Activated T-helper 1 cell treated with anti-CD3 and anti-CD28 coated beads, Interleukin-12 subunit alpha, Interleukin-12 subunit beta, Interleukin-2, Interleukin-4 antibody, amounts not matched to agents 30 ng/mL and 10 ng/mL and 1 ng/mL, durations not matched to agents 14 hours and 24 hours and 36 hours (primary cell): Measurements from ENCODE around the gene EXOC6B. TPM values are rescaled to one million over a fixed set of nuclear protein-coding genes. Genes with fewer than 3 reads are reported as not detected.

Experiments
- DNase-seq: peaks from one replicate; pipeline ENCODE4 v3.0.0; 2021; ENCODE audit warnings: low spot score
- H3K27ac Mint-ChIP-seq: one replicate; pipeline ENCODE4 v1.8.0; 2021; ENCODE audit warnings: mild to moderate bottlenecking, mixed read lengths
- H3K27me3 Mint-ChIP-seq: one replicate; pipeline ENCODE4 v1.8.0; 2022; ENCODE audit warnings: mild to moderate bottlenecking, moderate library complexity, mixed read lengths; ENCODE audit not compliant: insufficient read depth
- H3K36me3 Mint-ChIP-seq: one replicate; pipeline ENCODE4 v1.8.0; 2021; ENCODE audit warnings: low read depth, mixed read lengths
- H3K4me1 Mint-ChIP-seq: one replicate; pipeline ENCODE4 v1.8.0; 2021; ENCODE audit warnings: low read depth, mixed read lengths
- H3K4me3 Mint-ChIP-seq: one replicate; pipeline ENCODE4 v1.8.0; 2021; ENCODE audit warnings: mild to moderate bottlenecking, moderate library complexity, mixed read lengths
- H3K9me3 Mint-ChIP-seq: one replicate; pipeline ENCODE4 v1.8.0; 2021; ENCODE audit warnings: mixed read lengths
- intact Hi-C: fragments of 100-400 bp; cut with micrococcal nuclease; formaldehyde crosslinking; loops from one replicate; pipeline ENCODE4 v1.15.1; 2024
- total RNA-seq: library from RNA; stranded (reverse); gene quantifications from 2 replicates; pipeline ENCODE4 v1.2.3, GENCODE V29; 2022

Gene EXOC6B
- total RNA-seq, 1 donor from 2014 or later: 7.7 TPM

- no peaks in the 10 kb centered on the region for H3K36me3 Mint-ChIP-seq
- H3K4me3 Mint-ChIP-seq: no peak overlapping the region
- H3K27ac Mint-ChIP-seq: no peak overlapping the region
- H3K9me3 Mint-ChIP-seq: no peaks in the 10 kb centered on the region
- H3K4me1 Mint-ChIP-seq: no peaks in the 10 kb centered on the region
- no peak for DNase-seq
- intact Hi-C loops: no loop called here
- H3K27me3 Mint-ChIP-seq: peaks cover 6% of the 10 kb centered on the region
These were observed 669.0 kb downstream of the EXOC6B start for GRCh38 chr2:72156872-72157271.

- no peak for DNase-seq
- intact Hi-C loops: no loop called here
- Mint-ChIP-seq H3K36me3 (no peaks in the 10 kb centered on the region), H3K27ac (no peak overlapping the region), H3K4me3 (no peak overlapping the region), H3K9me3 (no peaks in the 10 kb centered on the region), H3K27me3 (peaks cover 6% of the 10 kb centered on the region), H3K4me1 (no peaks in the 10 kb centered on the region)
These were observed 670.1 kb downstream of the EXOC6B start for GRCh38 chr2:72155737-72156136.

- Mint-ChIP-seq H3K4me3 (no peak overlapping the region), H3K27ac (no peak overlapping the region), H3K9me3 (no peaks in the 10 kb centered on the region), H3K4me1 (peaks cover 2% of the 10 kb centered on the region), H3K36me3 (no peaks in the 10 kb centered on the region), H3K27me3 (peaks cover 12% of the 10 kb centered on the region)
- DNase-seq: no peak
- intact Hi-C loops: no loop called here
These were observed 670.7 kb downstream of the EXOC6B start for GRCh38 chr2:72155151-72155550.

GRCh38 chr2:72154386-72154975, 671.4 kb downstream of the EXOC6B start:
- H3K4me1 Mint-ChIP-seq: peaks cover 4% of the 10 kb centered on the region
- no peak overlapping the region for H3K4me3 Mint-ChIP-seq
- intact Hi-C loops: loop anchor here (5.0 kb wide), 2 partner anchors 593 to 622 kb away; no protein-coding TSS in a partner anchor

GRCh38 chr2:72153924-72154323, 671.9 kb downstream of the EXOC6B start:
- Mint-ChIP-seq H3K27ac (no peak overlapping the region), H3K4me1 (peaks cover 9% of the 10 kb centered on the region), H3K9me3 (no peaks in the 10 kb centered on the region), H3K36me3 (no peaks in the 10 kb centered on the region), H3K4me3 (no peak overlapping the region), H3K27me3 (peaks cover 24% of the 10 kb centered on the region)
- DNase-seq: no peak
- intact Hi-C loops: loop anchor here (5.0 kb wide), 2 partner anchors 593 to 622 kb away; no protein-coding TSS in a partner anchor

More at GRCh38 chr2:72154386-72154975, 671.4 kb downstream of the EXOC6B start:
- H3K36me3 Mint-ChIP-seq: no peaks in the 10 kb centered on the region
- H3K27me3 Mint-ChIP-seq: peaks cover 18% of the 10 kb centered on the region
- no peaks in the 10 kb centered on the region for H3K9me3 Mint-ChIP-seq
- H3K27ac Mint-ChIP-seq: no peak overlapping the region
- no peak for DNase-seq

DNA sequence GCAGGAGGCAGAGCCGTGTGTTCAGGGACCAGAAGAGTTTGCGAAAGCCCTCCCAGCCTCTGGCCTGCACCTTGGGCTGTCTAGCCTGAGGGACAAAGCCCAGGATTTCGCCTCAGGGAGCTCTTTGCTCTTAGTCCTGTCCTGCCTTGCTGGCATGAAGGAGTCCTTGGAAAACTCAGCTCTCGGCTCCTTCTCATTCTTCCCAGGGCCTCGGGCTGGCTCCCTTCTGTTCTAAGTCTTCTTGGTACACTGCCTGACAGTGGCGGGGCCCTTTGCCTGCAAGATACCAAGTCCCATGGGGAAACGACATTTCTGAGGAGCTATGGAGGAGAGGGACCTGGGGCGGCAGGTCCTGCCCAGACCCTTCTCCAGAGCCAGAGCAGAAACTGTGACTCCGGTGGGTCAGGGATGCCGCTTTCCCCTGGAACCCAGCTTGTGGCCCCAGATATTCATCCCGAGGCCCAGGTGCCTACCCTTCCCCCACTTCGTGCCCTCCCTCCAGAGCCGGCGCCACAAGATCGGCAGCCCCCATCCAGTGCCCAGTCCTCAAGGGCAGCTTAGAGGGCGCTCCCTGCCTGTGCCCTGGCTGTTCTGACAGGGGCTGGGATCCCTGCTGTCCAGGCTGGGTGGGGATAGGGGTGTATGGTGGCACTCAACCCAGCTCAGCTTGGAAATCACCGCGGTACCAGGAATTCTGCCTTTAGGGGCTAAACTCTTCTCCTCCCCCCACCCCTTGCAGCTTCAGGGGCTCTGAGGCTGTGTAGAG, 672.6 kb downstream of the EXOC6B start:
- no peak overlapping the region for H3K4me3 Mint-ChIP-seq
- no peak overlapping the region for H3K27ac Mint-ChIP-seq
- DNase-seq: no peak
- no peaks in the 10 kb centered on the region for H3K36me3 Mint-ChIP-seq
- H3K4me1 Mint-ChIP-seq: peaks cover 14% of the 10 kb centered on the region
- intact Hi-C loops: loop anchor here (5.0 kb wide), 2 partner anchors 594 to 621 kb away; no protein-coding TSS in a partner anchor
- H3K9me3 Mint-ChIP-seq: no peaks in the 10 kb centered on the region
- H3K27me3 Mint-ChIP-seq: peaks cover 27% of the 10 kb centered on the region

DNA sequence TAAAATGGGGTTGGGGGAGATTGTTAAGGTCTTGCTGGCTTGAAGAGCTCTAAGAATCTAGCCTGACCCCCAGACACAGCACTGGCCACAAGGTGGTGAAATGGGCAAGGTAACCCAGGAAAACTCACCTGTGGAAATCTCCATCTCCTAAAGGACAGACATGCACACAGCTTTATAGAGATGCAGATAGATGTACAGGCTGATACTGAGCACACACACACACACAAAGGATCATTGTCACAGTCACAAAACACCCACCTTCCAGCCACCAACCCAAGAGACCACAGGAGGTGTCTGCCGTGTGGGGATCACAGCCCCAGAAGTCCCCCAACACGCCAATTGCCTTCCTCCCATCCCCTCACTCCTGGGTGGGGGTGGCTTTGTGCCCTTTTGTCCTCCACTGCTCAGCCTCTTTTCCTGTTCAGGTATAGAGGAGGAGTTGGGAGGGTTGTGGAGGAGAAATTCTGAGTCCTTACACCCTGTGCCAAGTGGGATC, 674.9 kb downstream of the EXOC6B start:
- Mint-ChIP-seq H3K4me3 (no peak overlapping the region), H3K4me1 (peaks cover 21% of the 10 kb centered on the region)

GRCh38 chr2:72150157-72150860, 675.5 kb downstream of the EXOC6B start:
- Mint-ChIP-seq H3K27me3 (peaks cover 43% of the 10 kb centered on the region), H3K36me3 (peaks cover 6% of the 10 kb centered on the region), H3K9me3 (peaks cover 5% of the 10 kb centered on the region), H3K4me1 (peaks cover 21% of the 10 kb centered on the region), H3K27ac (peak overlapping the region; percentile 71), H3K4me3 (peak overlapping the region; percentile 32)
- peak; percentile 49 for DNase-seq
- intact Hi-C loops: loop anchor here (1.0 to 5.0 kb wide), 5 partner anchors 226 to 618 kb away; no protein-coding TSS in a partner anchor

More for the DNA sequence above, 674.9 kb downstream of the EXOC6B start:
- Mint-ChIP-seq H3K27me3 (peaks cover 38% of the 10 kb centered on the region), H3K27ac (no peak overlapping the region), H3K36me3 (peaks cover 6% of the 10 kb centered on the region), H3K9me3 (peaks cover 5% of the 10 kb centered on the region)
- intact Hi-C loops: loop anchor here (1.0 to 5.0 kb wide), 5 partner anchors 227 to 619 kb away; no protein-coding TSS in a partner anchor
- no peak for DNase-seq

DNA sequence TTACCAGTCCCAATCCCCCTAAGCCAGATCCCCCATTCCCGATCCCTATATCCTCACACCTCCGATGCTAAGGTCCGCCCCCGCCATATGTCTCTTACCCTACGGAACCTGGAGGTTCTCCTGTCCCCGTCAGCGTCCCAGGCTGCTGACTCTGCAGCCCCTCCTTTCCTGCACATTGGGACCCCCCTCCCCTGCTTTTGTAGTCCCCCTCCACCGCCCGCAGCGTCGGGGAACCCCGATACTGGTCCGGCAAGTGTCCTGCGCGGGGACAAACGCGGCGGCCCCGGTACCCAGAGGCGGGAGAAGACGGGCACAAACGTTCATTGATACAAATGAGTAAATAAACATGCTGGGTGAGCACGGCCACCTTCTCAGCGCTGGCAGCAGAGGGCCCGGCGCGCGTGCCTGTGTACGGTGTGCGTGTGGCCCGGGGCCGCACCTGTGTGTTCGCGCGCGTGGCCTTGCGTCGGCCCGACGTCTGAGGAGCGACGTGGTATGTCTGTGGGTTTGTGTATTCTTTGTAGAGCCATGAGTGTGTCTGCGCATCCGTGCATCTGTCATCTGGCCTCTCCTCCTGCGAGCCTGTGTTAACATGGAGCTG, 676.2 kb downstream of the EXOC6B start:
- Mint-ChIP-seq H3K9me3 (peaks cover 5% of the 10 kb centered on the region), H3K36me3 (peaks cover 6% of the 10 kb centered on the region), H3K27me3 (peaks cover 47% of the 10 kb centered on the region), H3K4me3 (peak overlapping the region; percentile 32), H3K4me1 (peaks cover 21% of the 10 kb centered on the region), H3K27ac (peak overlapping the region; percentile 73)
- intact Hi-C loops: loop anchor here (1.0 to 5.0 kb wide), 6 partner anchors 225 to 1262 kb away; no protein-coding TSS in a partner anchor
- DNase-seq: no peak

DNA sequence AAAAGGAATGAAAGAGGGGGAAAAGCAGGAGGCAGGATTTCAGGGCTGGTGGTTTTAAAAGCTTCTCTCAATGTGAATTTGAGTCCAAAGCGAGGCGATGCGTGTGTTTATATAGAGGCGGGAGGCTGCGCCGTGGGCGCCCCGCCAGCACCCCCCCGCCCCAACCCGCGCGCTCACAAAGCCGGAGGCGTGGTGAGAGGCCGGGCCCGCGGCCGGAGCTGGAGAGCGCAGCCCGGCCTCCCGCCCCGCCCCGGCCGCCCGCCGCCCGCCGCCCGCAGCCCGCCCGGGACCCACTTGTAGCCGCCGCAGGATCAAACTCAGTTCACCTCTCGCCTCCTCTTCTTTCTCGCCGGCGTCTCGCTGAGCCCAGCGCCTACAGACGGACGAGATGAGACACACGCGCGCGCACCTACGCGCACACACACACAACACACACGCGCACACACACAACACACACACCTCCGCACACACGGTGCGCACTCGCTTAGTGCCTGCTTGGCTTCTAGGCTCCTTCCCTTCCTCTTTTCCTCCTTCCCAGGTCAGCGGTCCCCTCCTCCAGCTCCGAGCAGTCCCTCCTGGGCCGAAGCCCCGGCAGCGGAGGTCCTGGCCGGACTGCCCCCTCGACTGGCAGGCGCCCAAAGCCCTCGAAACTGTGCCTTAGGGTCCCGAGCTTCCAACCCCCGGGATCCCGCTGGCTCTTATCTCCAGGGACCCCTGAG, 676.8 kb downstream of the EXOC6B start:
- DNase-seq: no peak
- Mint-ChIP-seq H3K4me1 (peaks cover 21% of the 10 kb centered on the region), H3K27ac (peak overlapping the region; percentile 73), H3K36me3 (peaks cover 6% of the 10 kb centered on the region), H3K9me3 (peaks cover 5% of the 10 kb centered on the region), H3K4me3 (peak overlapping the region; percentile 60), H3K27me3 (peaks cover 49% of the 10 kb centered on the region)
- intact Hi-C loops: loop anchor here (5.0 kb wide), 1 partner anchor 1262 kb away; no protein-coding TSS in a partner anchor

- DNase-seq: no peak
- H3K27me3 Mint-ChIP-seq: peaks cover 54% of the 10 kb centered on the region
- intact Hi-C loops: loop anchor here (5.0 kb wide), 1 partner anchor 1261 kb away; no protein-coding TSS in a partner anchor
- H3K36me3 Mint-ChIP-seq: peaks cover 6% of the 10 kb centered on the region
- peaks cover 21% of the 10 kb centered on the region for H3K4me1 Mint-ChIP-seq
- H3K27ac Mint-ChIP-seq: peak overlapping the region; percentile 62
- H3K9me3 Mint-ChIP-seq: peaks cover 5% of the 10 kb centered on the region
- peak overlapping the region; percentile 53 for H3K4me3 Mint-ChIP-seq
These were observed 677.6 kb downstream of the EXOC6B start for GRCh38 chr2:72148003-72148836.
